Endodermal cell (in vitro differentiated cells): ENCODE data around the gene IGFBP2. TPM values are rescaled to one million over a fixed set of nuclear protein-coding genes. Genes with fewer than 3 reads are reported as not detected.

Experiments
- DNase-seq: peaks from one replicate; pipeline ENCODE4 v3.0.0-alpha.2; 2017
- H3K27ac ChIP-seq: 2 replicates; pipeline ENCODE4 v1.5.1; 2013; ENCODE audit warnings: mild to moderate bottlenecking, low read depth, low read length, moderate library complexity
- H3K27me3 ChIP-seq: 2 replicates; pipeline ENCODE4 v1.6.1; 2013; ENCODE audit warnings: mild to moderate bottlenecking, low read length, moderate library complexity; ENCODE audit not compliant: insufficient read depth, control insufficient read depth, poor library complexity, severe bottlenecking
- H3K36me3 ChIP-seq: 2 replicates; pipeline ENCODE4 v1.7.0; 2013; ENCODE audit warnings: mild to moderate bottlenecking, low read length, moderate library complexity; ENCODE audit not compliant: control insufficient read depth, insufficient read depth
- H3K4me1 ChIP-seq: one replicate; pipeline ENCODE4 v1.7.0; 2013; ENCODE audit warnings: low read length; ENCODE audit not compliant: control insufficient read depth, insufficient read depth
- H3K4me3 ChIP-seq: 2 replicates; pipeline ENCODE4 v1.5.1; 2013; ENCODE audit warnings: mild to moderate bottlenecking, low read length, moderate library complexity
- H3K9ac ChIP-seq: 2 replicates; pipeline ENCODE4 v1.6.1; 2013; ENCODE audit warnings: mild to moderate bottlenecking, low read length, moderate library complexity; ENCODE audit not compliant: poor library complexity, severe bottlenecking; ENCODE audit errors: extremely low read depth
- H3K9me3 ChIP-seq: 2 replicates; pipeline ENCODE4 v1.6.1; 2013; ENCODE audit warnings: mild to moderate bottlenecking, low read length, moderate library complexity; ENCODE audit not compliant: control insufficient read depth
- H3K27ac Mint-ChIP-seq: 2 replicates; pipeline ENCODE4 v1.8.0; 2020; ENCODE audit warnings: mixed read lengths
- H3K27me3 Mint-ChIP-seq: 2 replicates; pipeline ENCODE4 v1.8.0; 2021; ENCODE audit warnings: mild to moderate bottlenecking, mixed read lengths; ENCODE audit not compliant: insufficient read depth
- H3K36me3 Mint-ChIP-seq: 2 replicates; pipeline ENCODE4 v1.8.0; 2020; ENCODE audit warnings: low read depth, mixed read lengths
- H3K4me1 Mint-ChIP-seq: 2 replicates; pipeline ENCODE4 v1.8.0; 2020; ENCODE audit warnings: mixed read lengths
- H3K4me3 Mint-ChIP-seq: 2 replicates; pipeline ENCODE4 v1.8.0; 2020; ENCODE audit warnings: mild to moderate bottlenecking, moderate library complexity, mixed read lengths
- H3K9me3 Mint-ChIP-seq: 2 replicates; pipeline ENCODE4 v1.8.0; 2020; ENCODE audit warnings: mild to moderate bottlenecking, mixed read lengths
- CTCF ChIP-seq: fragments of 200-600 bp; sonication (generic); conservative IDR thresholded peaks from 2 replicates; pipeline ENCODE4 v1.5.0; 2021; ENCODE audit warnings: antibody characterized with exemption, mild to moderate bottlenecking
- WGBS, 2 experiments: methylation state at CpG; one replicate each; pipeline versions ENCODE4 v1.1.5 to v1.1.7; 2013; ENCODE audit warnings: missing lambda C conversion rate in 2 of 2, mixed read lengths in 1 of 2; ENCODE audit not compliant: insufficient coverage in 1 of 2, insufficient read length in 1 of 2; 5-methylcytosine and 5-hydroxymethylcytosine counted together
- total RNA-seq, 2 donors: library from RNA; stranded (reverse); fragmentation: NEBNext Ultra II Directional in 1 of 2; extraction: Animal tissue kit (Norgen Biotek cat#: 25700) in 1 of 2; gene quantifications; 2 replicates in 1 of 2; 3 replicates in 1 of 2; pipeline ENCODE4 v1.2.1, GENCODE V29; 2021

Gene IGFBP2
- total RNA-seq, 2 donors from 2014 or later, result 80.8 to 313 TPM

DNA sequence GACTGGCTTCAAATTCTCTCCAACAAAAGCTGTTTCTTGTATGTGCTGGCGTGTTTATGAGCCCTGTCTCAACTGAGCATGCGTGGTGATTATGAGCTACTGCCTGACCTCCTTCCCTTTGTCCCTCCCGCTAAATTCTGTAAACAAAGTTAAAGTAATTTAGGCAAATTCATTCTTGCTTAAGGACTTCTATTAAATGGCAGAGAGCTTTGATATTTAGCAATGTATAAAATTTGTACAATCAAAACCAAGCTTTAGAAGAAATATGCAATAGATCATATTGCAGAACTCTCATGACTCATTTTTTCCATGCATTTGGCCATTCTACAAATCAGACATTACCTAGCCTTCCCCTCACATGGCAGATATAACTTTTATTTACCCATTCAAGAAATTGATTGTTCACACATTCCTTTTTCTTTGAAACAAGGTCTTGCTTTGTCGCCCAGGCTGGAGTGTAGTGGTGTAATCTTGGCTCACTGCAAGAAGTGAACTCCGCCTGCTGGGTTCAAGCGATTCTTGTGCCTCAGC is 18.2 kb downstream of the IGFBP2 start:
- Histone ChIP-seq H3K36me3 (peaks cover 6% of the 10 kb centered on the region), H3K9ac (no peak overlapping the region), H3K4me3 (no peak overlapping the region), H3K27ac (no peak overlapping the region), H3K27me3 (no peaks in the 10 kb centered on the region), H3K9me3 (no peaks in the 10 kb centered on the region), H3K4me1 (peaks cover 5% of the 10 kb centered on the region)
- Mint-ChIP-seq H3K4me1 (peaks cover 15% of the 10 kb centered on the region), H3K27ac (no peak overlapping the region), H3K27me3 (no peaks in the 10 kb centered on the region), H3K36me3 (peaks cover 8% of the 10 kb centered on the region), H3K4me3 (no peak overlapping the region), H3K9me3 (peaks cover under 1% of the 10 kb centered on the region)
- no peak for TF ChIP-seq CTCF
- no peak for DNase-seq
- 96 to 100% methylated on average over 4 to 6 of the region's 6 CpGs for WGBS, 2 experiments

GRCh38 chr2:216652566-216652965 is 19.3 kb downstream of the IGFBP2 start:
- Histone ChIP-seq H3K36me3 (peaks cover 6% of the 10 kb centered on the region), H3K9me3 (no peaks in the 10 kb centered on the region), H3K9ac (no peak overlapping the region), H3K27me3 (no peaks in the 10 kb centered on the region), H3K27ac (no peak overlapping the region), H3K4me3 (no peak overlapping the region), H3K4me1 (peaks cover 5% of the 10 kb centered on the region)
- Mint-ChIP-seq H3K9me3 (no peaks in the 10 kb centered on the region), H3K4me3 (no peak overlapping the region), H3K27me3 (no peaks in the 10 kb centered on the region), H3K36me3 (peaks cover 6% of the 10 kb centered on the region), H3K27ac (no peak overlapping the region), H3K4me1 (peaks cover 15% of the 10 kb centered on the region)
- 93 to 95% methylated on average over 2 to 4 of the region's 4 CpGs for WGBS, 2 experiments
- DNase-seq, result no peak
- no peak for TF ChIP-seq CTCF

- Histone ChIP-seq H3K36me3 (peaks cover 9% of the 10 kb centered on the region), H3K4me1 (peaks cover 5% of the 10 kb centered on the region), H3K27me3 (no peaks in the 10 kb centered on the region), H3K9me3 (no peaks in the 10 kb centered on the region), H3K4me3 (no peak overlapping the region), H3K9ac (no peak overlapping the region), H3K27ac (no peak overlapping the region)
- no peak overlapping the region for H3K4me3 Mint-ChIP-seq
- no peak for TF ChIP-seq CTCF
- no peaks in the 10 kb centered on the region for H3K27me3 Mint-ChIP-seq
- no peaks in the 10 kb centered on the region for H3K9me3 Mint-ChIP-seq
- WGBS, 2 experiments, result 94 to 97% methylated on average over 2 to 4 of the region's 4 CpGs
- DNase-seq, result no peak
- H3K4me1 Mint-ChIP-seq, result peaks cover 15% of the 10 kb centered on the region
- no peak overlapping the region for H3K27ac Mint-ChIP-seq
- peaks cover 6% of the 10 kb centered on the region for H3K36me3 Mint-ChIP-seq
These were observed 20.0 kb downstream of the IGFBP2 start for GRCh38 chr2:216653093-216653799.
